D721Med (cell line): Measurements from ENCODE around the gene PCMTD2.

Experiments used
- DNase-seq: peaks from one replicate; pipeline ENCODE4 v3.0.0; 2011; ENCODE audit warnings: low spot score; ENCODE audit not compliant: insufficient read length
- FAIRE-seq: peaks from 2 replicates; lab custom pipeline; 2011; peaks lifted over from hg19 to GRCh38; lab: Jason Lieb, UNC
- CTCF ChIP-seq: IDR thresholded peaks from 2 replicates; pipeline ENCODE4 v1.5.1; 2012; ENCODE audit warnings: mild to moderate bottlenecking, control low read depth; ENCODE audit not compliant: insufficient read depth; ENCODE audit errors: missing control alignments

The PCMTD2 gene

GRCh38 chr20:64264091-64264490, 8.5 kb downstream of the PCMTD2 start:
- no peak for TF ChIP-seq CTCF
- DNase-seq, result no peak
- FAIRE-seq, result no peak

GRCh38 chr20:64265201-64265600, 9.7 kb downstream of the PCMTD2 start:
- FAIRE-seq, result no peak
- TF ChIP-seq CTCF, result no peak
- no peak for DNase-seq

GRCh38 chr20:64266988-64267387, 11.4 kb downstream of the PCMTD2 start:
- TF ChIP-seq CTCF, result no peak
- FAIRE-seq (no peak), DNase-seq (no peak)

GRCh38 chr20:64268174-64268573, 12.6 kb downstream of the PCMTD2 start:
- no peak for DNase-seq
- no peak for FAIRE-seq
- TF ChIP-seq CTCF, result no peak

DNA sequence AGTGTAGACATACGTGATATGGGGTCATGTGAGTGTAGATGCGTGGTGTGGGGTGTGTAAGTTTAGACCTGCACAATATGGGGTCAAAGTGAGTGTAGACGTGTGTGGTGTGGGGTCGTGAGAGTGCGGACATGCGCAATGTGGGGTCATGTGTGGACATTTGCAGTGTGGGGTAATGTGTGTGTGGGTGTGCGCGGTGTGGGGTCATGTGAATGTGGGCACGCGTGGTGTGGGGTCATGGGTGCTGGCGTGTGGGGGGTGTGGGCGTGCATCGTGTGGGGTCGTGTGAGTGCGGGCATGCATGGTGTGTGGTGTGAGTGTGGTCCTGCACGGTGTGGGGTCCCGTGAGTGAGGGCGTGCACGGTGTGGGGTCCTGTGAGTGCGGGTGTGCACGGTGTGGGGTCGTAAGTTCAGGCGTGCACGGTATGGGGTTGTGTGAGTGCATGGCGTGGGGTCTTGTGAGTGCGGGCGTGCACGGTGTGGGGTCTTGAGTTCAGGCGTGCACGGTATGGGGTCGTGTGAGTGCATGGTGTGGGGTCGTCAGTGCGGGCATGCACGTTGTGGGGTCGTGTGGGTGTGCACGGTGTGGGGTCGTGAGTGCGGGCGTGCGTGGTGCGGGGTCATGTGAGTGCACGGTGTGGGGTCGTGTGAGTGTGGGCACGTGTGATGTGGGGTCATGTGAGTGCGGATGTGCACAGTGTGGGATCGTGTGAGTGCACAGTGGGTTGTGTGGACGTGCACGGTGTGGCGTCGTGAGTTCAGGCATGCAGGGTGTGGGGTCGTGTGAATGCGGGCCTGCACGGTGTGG, 14.3 kb downstream of the PCMTD2 start:
- TF ChIP-seq CTCF, result no peak
- DNase-seq (no peak), FAIRE-seq (no peak)

DNA sequence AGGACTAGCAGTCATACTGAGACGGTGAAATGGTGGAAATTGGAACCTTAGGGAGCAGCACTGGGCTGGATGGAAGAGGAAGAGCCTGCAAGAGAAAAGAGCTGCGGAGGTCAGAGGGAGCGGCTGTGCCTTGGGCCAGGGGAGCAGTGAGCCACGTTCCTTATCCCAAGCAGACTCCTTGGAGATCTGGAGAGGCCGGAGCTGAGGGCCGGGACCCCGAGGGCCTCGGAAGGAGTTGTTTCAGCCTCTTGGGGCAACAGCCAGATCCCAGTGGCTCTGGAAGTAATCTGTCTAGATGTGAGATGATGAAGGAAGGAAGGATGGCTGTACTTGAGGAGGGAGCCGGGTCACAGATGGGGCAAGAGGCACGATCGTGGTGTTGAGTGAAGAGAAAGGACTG, 16.1 kb downstream of the PCMTD2 start:
- DNase-seq (no peak), FAIRE-seq (no peak)
- TF ChIP-seq CTCF, result no peak

DNA sequence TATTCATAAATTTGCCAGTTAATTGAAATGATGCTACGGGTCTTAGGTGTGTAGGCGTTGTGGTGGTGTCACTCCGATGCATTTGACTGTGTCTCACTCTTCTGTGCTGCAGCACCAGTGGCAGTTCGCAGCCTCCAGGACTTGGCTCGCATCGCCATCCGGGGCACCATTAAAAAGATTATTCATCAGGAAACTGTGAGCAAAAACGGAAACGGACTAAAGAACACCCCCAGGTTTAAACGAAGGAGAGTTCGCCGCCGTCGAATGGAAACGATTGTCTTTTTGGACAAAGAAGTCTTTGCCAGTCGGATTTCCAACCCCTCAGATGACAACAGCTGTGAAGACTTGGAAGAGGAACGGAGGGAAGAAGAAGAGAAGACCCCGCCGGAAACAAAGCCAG, 17.6 kb downstream of the PCMTD2 start:
- DNase-seq, result no peak
- no peak for FAIRE-seq
- TF ChIP-seq CTCF, result no peak
